A549 (cell line): Measurements from ENCODE around the gene TUSC2. TPM values are rescaled to one million over a fixed set of nuclear protein-coding genes. Genes with fewer than 3 reads are reported as not detected.

Experiments
- ATAC-seq, 2 experiments: fragments of 200-7000 bp in 1 of 2; fragments of >200 bp in 1 of 2; cut with Nextera tagmentation in 1 of 2; cut with Tn5 transposase in 1 of 2; 3 replicates each; pipeline versions ENCODE4 v1.8.0 to v1.9.1; 2018 to 2020; ENCODE audit warnings: mild to moderate bottlenecking in 1 of 2, moderate library complexity in 1 of 2
- CTCF ChIA-PET: fragments of 300-600 bp; sonication (Branson Sonifier 250); formaldehyde crosslinking; extraction: SDS; loops from one replicate; lab custom pipeline; 2021; ENCODE audit warnings: antibody characterized with exemption, inconsistent platforms; lab: Yijun Ruan, JAX
- POLR2A ChIA-PET: fragments of 350-600 bp; formaldehyde crosslinking; extraction: SDS; loops from one replicate; lab custom pipeline; 2021; ENCODE audit warnings: antibody characterized with exemption, inconsistent platforms; lab: Yijun Ruan, JAX
- DNase-seq, 2 experiments: peaks; one replicate each; pipeline versions ENCODE4 v3.0.0 to v3.0.0-alpha.2; 2011 to 2016; ENCODE audit warnings: low read depth in 1 of 2, low spot score in 1 of 2
- FAIRE-seq: peaks from 2 replicates; lab custom pipeline; 2011; peaks lifted over from hg19 to GRCh38; lab: Jason Lieb, UNC
- H3K27ac ChIP-seq, 2 experiments: fragments of >200 bp; sonication (Bioruptor Twin); formaldehyde crosslinking; 3 replicates each; pipeline ENCODE4 v1.5.1; 2016 to 2017
- H3K4me1 ChIP-seq: fragments of >200 bp; sonication (Bioruptor Twin); formaldehyde crosslinking; 3 replicates; pipeline ENCODE4 v1.6.1; 2016
- H3K4me2 ChIP-seq: fragments of >200 bp; sonication (Bioruptor Twin); formaldehyde crosslinking; 3 replicates; pipeline ENCODE4 v1.6.1; 2016
- H3K4me3 ChIP-seq: fragments of >200 bp; sonication (Bioruptor Twin); formaldehyde crosslinking; 3 replicates; pipeline ENCODE4 v1.5.1; 2016
- H3K9me3 ChIP-seq: fragments of >200 bp; sonication (Bioruptor Twin); formaldehyde crosslinking; 3 replicates; pipeline ENCODE4 v1.6.1; 2016
- BHLHE40 ChIP-seq: IDR thresholded peaks from 2 replicates; pipeline ENCODE4 v1.6.1; 2012; ENCODE audit warnings: low read depth, low read length, inconsistent platforms
- CBX2 ChIP-seq: fragments of 200-600 bp; sonication (generic); IDR thresholded peaks from 2 replicates; pipeline ENCODE4 v1.6.1; 2016; ENCODE audit warnings: low read depth, mild to moderate bottlenecking, borderline replicate concordance
- CHD2 ChIP-seq: fragments of 150-350 bp; IDR thresholded peaks from 2 replicates; pipeline ENCODE4 v1.6.1; 2014; ENCODE audit warnings: low read length; ENCODE audit not compliant: partially characterized antibody
- CHD4 ChIP-seq: fragments of 200-600 bp; sonication (generic); IDR thresholded peaks from 2 replicates; pipeline ENCODE4 v1.6.1; 2016; ENCODE audit warnings: antibody characterized with exemption, mild to moderate bottlenecking, borderline replicate concordance
- CTCF ChIP-seq: fragments of >200 bp; sonication (Bioruptor Twin); formaldehyde crosslinking; IDR thresholded peaks from 3 replicates; pipeline ENCODE4 v1.5.1; 2016
- EHMT2 ChIP-seq: fragments of 200-600 bp; sonication (generic); IDR thresholded peaks from 2 replicates; pipeline ENCODE4 v1.6.1; 2016; ENCODE audit warnings: antibody characterized with exemption, low read depth, mild to moderate bottlenecking, moderate library complexity
- ELK1 ChIP-seq: fragments of 150-350 bp; IDR thresholded peaks from 2 replicates; pipeline ENCODE4 v1.6.1; 2014; ENCODE audit warnings: low read depth, mild to moderate bottlenecking, low read length
- FOSB ChIP-seq: fragments of 250-450 bp; sonication (Bioruptor Pico); IDR thresholded peaks from 2 replicates; pipeline ENCODE4 v1.5.0; 2020; ENCODE audit warnings: mild to moderate bottlenecking, moderate library complexity
- HOXA7 ChIP-seq: fragments of 250-450 bp; sonication (Bioruptor Pico); IDR thresholded peaks from 2 replicates; pipeline ENCODE4 v1.5.0; 2020; ENCODE audit warnings: mild to moderate bottlenecking, moderate library complexity
- HOXB5 ChIP-seq: fragments of 250-450 bp; sonication (Bioruptor Pico); IDR thresholded peaks from 2 replicates; pipeline ENCODE4 v1.5.0; 2020; ENCODE audit warnings: mild to moderate bottlenecking, moderate library complexity
- JUN ChIP-seq, 2 experiments: fragments of >200 bp; sonication (Bioruptor Twin); formaldehyde crosslinking; IDR thresholded peaks; 2 replicates in 1 of 2; 3 replicates in 1 of 2; pipeline ENCODE4 v1.6.1; 2016 to 2017
- JUNB ChIP-seq: fragments of >200 bp; sonication (Bioruptor Twin); formaldehyde crosslinking; IDR thresholded peaks from 2 replicates; pipeline ENCODE4 v1.6.1; 2016
- MAFK ChIP-seq: fragments of 450-650 bp; IDR thresholded peaks from 2 replicates; pipeline ENCODE4 v1.6.1; 2014; ENCODE audit not compliant: partially characterized antibody
- MAZ ChIP-seq: fragments of 150-350 bp; IDR thresholded peaks from 2 replicates; pipeline ENCODE4 v1.6.1; 2014; ENCODE audit warnings: antibody characterized with exemption, low read depth, low read length, borderline replicate concordance
- MYC ChIP-seq: IDR thresholded peaks from 2 replicates; pipeline ENCODE4 v1.6.1; 2012; ENCODE audit warnings: mild to moderate bottlenecking, inconsistent platforms, low read length, improper control_type of control experiment, borderline replicate concordance
- NPAS2 ChIP-seq: fragments of 250-450 bp; sonication (Bioruptor Pico); IDR thresholded peaks from 2 replicates; pipeline ENCODE4 v1.8.0; 2022; ENCODE audit warnings: mild to moderate bottlenecking, moderate library complexity, borderline replicate concordance
- PBX3 ChIP-seq: IDR thresholded peaks from 2 replicates; pipeline ENCODE4 v1.6.1; 2012
- PHF8 ChIP-seq: fragments of 200-600 bp; sonication (generic); IDR thresholded peaks from 2 replicates; pipeline ENCODE4 v1.6.1; 2016; ENCODE audit warnings: low read depth, mild to moderate bottlenecking, antibody characterized with exemption, moderate library complexity, borderline replicate concordance
- POLR2A ChIP-seq: IDR thresholded peaks from 2 replicates; pipeline ENCODE4 v1.6.1; 2012; ENCODE audit warnings: mild to moderate bottlenecking, low read length
- RAD21 ChIP-seq, 2 experiments: fragments of >200 bp in 1 of 2; sonication (Bioruptor Twin) in 1 of 2; formaldehyde crosslinking in 1 of 2; IDR thresholded peaks in 1 of 2; conservative IDR thresholded peaks in 1 of 2; 2 replicates in 1 of 2; 3 replicates in 1 of 2; pipeline ENCODE4 v1.6.1; 2012 to 2018; ENCODE audit warnings: inconsistent platforms in 1 of 2
- RARB ChIP-seq: fragments of 250-450 bp; sonication (Bioruptor Pico); IDR thresholded peaks from 2 replicates; pipeline ENCODE4 v1.8.0; 2021; ENCODE audit warnings: mild to moderate bottlenecking, moderate library complexity
- RFX5 ChIP-seq: fragments of 450-650 bp; IDR thresholded peaks from 2 replicates; pipeline ENCODE4 v1.7.1; 2014; ENCODE audit warnings: antibody characterized with exemption, mild to moderate bottlenecking, moderate library complexity
- WGBS: methylation state at CpG from one replicate; pipeline ENCODE4 v1.1.6; 2017; ENCODE audit errors: missing lambda C conversion rate; 5-methylcytosine and 5-hydroxymethylcytosine counted together
- polyA plus RNA-seq, 4 experiments: library from polyadenylated mRNA; depleted of rRNA in 3 of 4; stranded (reverse); fragments of >200 nt; fragmentation: RNase III in 1 of 4; extraction: RNeasy Plus Mini Kit Qiagen cat#74134 plus additional on column Dnase treatment in 1 of 4; gene quantifications; 2 replicates in 3 of 4; 3 replicates in 1 of 4; pipeline ENCODE4 v1.2.3, GENCODE V29; 2011 to 2017

TUSC2 gene
- polyA plus RNA-seq, 2 of the 4 experiments (the other 2 are of a cell fraction): 18.2 to 23.5 TPM

GRCh38 chr3:50321336-50322114 lies 6.5 kb downstream of the TUSC2 start (continued):
- TF ChIP-seq PBX3 (no peak), POLR2A (peak; percentile 50), JUN (IDR thresholded peaks at IDR 0.05) (peak in 1 of 2 experiments; percentile 70; a peak in 2 of 5 replicates)

GRCh38 chr3:50320853-50321335 lies 7.1 kb downstream of the TUSC2 start:
- ATAC-seq (peak; percentile 41 to 58), FAIRE-seq (no peak), DNase-seq (peak in 1 of 2 experiments; percentile 56)
- H3K4me1 ChIP-seq: peaks cover 35% of the 10 kb centered on the region
- POLR2A ChIA-PET: no interaction called here
- H3K27ac ChIP-seq: peak overlapping the region; percentile 99 to 100
- H3K4me2 ChIP-seq: peak overlapping the region; percentile 98
- TF ChIP-seq PHF8: peak; percentile 82; the same call in 1 of the 2 replicates
- 0 out of 2 replicates have a peak, but pooled peaks have one; percentile 25 for TF ChIP-seq PBX3
- TF ChIP-seq RARB: no peak
- TF ChIP-seq MYC: peak; percentile 66; the same call in 1 of the 2 replicates
- CTCF ChIA-PET: interaction anchor here (0.5 to 5.1 kb wide), 12 partner anchors 8 to 271 kb away, joined by 3 to 56 read pairs (median 3); partner anchors contain the start of genes HYAL3 and NAA80
- 0% methylated on average over 9 of the region's 45 CpGs for WGBS
- no peaks in the 10 kb centered on the region for H3K9me3 ChIP-seq
- H3K4me3 ChIP-seq: peak overlapping the region; percentile 65

GRCh38 chr3:50319894-50320625 lies 8.0 kb downstream of the TUSC2 start:
- DNase-seq (no peak), FAIRE-seq (no peak), ATAC-seq (no peak)
- Histone ChIP-seq H3K4me1 (peaks cover 35% of the 10 kb centered on the region), H3K4me3 (peak overlapping the region; percentile 65), H3K27ac (peak overlapping the region; percentile 99 to 100), H3K4me2 (peak overlapping the region; percentile 98), H3K9me3 (no peaks in the 10 kb centered on the region)
- ChIA-PET POLR2A (no interaction called here), CTCF (interaction anchor here (0.8 to 5.1 kb wide), 6 partner anchors 15 to 295 kb away, joined by 4 to 56 read pairs (median 6); partner anchors contain the start of genes HYAL1, HYAL3 and NAA80)
- WGBS: 82% methylated on average over 21 of the region's 29 CpGs
- no peak for TF ChIP-seq RFX5
- no peak for TF ChIP-seq JUNB
- TF ChIP-seq HOXA7: no peak
- no peak for TF ChIP-seq MAZ
- TF ChIP-seq CHD2: no peak

GRCh38 chr3:50319181-50319893 lies 8.7 kb downstream of the TUSC2 start:
- H3K4me1 ChIP-seq: peaks cover 32% of the 10 kb centered on the region
- CTCF ChIA-PET: interaction anchor here (0.8 to 5.0 kb wide), 6 partner anchors 9 to 296 kb away, joined by 3 to 21 read pairs (median 6); partner anchors contain the start of genes HYAL1, HYAL3, NAA80 and TUSC2
- DNase-seq (no peak), ATAC-seq (no peak), FAIRE-seq (no peak)
- 98% methylated on average over 15 of the region's 16 CpGs for WGBS
- no peak for TF ChIP-seq MAZ
- TF ChIP-seq MAFK: no peak
- no peak for TF ChIP-seq BHLHE40
- no peak for TF ChIP-seq FOSB (CRISPR knock-in tag)
- no peak for TF ChIP-seq CTCF
- TF ChIP-seq MYC: no peak
- TF ChIP-seq CBX2: no peak
- no peak for TF ChIP-seq ELK1
- TF ChIP-seq CHD4: no peak
- TF ChIP-seq RAD21 (conservative IDR thresholded peaks at IDR 0.05 in 1 of 2, IDR thresholded peaks at IDR 0.05 in 1 of 2): no peak
- TF ChIP-seq HOXB5 (CRISPR knock-in tag): no peak
- no peak for TF ChIP-seq NPAS2 (CRISPR knock-in tag)
- TF ChIP-seq POLR2A: no peak
- TF ChIP-seq EHMT2: no peak
- POLR2A ChIA-PET: no interaction called here
- H3K9me3 ChIP-seq: no peaks in the 10 kb centered on the region
- no peak overlapping the region for H3K27ac ChIP-seq
- no peak overlapping the region for H3K4me3 ChIP-seq
- no peak overlapping the region; the same call in 2 of the 3 replicates for H3K4me2 ChIP-seq
